Astrocyte (in vitro differentiated cells and primary cell): Measurements from ENCODE around the gene ZCCHC8.

Experiments
- CTCF ChIP-seq: IDR thresholded peaks from 2 replicates; pipeline ENCODE4 v1.5.1; 2011; ENCODE audit warnings: low read depth, mild to moderate bottlenecking, inconsistent platforms, low read length, moderate library complexity; ENCODE audit not compliant: insufficient read depth
- EZH2 ChIP-seq: IDR thresholded peaks from 2 replicates; pipeline ENCODE4 v1.6.1; 2012; ENCODE audit warnings: mild to moderate bottlenecking, low read length, inconsistent platforms; ENCODE audit not compliant: insufficient read depth

GRCh38 chr12:122454739-122455138 is 46.0 kb downstream of the ZCCHC8 start:
- TF ChIP-seq CTCF = no peak
- TF ChIP-seq EZH2 = no peak
